ENCODE results near the gene MSI1.

GRCh38 chr12:120346681-120347080 is 22.3 kb downstream of the MSI1 start:
- no peak for TF ChIP-seq TAF1 (IDR thresholded peaks at IDR 0.05; ENCODE audit: borderline replicate concordance, low read depth, low read length)
- no peak for TF ChIP-seq POLR2AphosphoS5 (IDR thresholded peaks at IDR 0.05; ENCODE audit: low read depth, low read length)
